Measurements from ENCODE around the gene PALMD.

The PALMD gene

DNA sequence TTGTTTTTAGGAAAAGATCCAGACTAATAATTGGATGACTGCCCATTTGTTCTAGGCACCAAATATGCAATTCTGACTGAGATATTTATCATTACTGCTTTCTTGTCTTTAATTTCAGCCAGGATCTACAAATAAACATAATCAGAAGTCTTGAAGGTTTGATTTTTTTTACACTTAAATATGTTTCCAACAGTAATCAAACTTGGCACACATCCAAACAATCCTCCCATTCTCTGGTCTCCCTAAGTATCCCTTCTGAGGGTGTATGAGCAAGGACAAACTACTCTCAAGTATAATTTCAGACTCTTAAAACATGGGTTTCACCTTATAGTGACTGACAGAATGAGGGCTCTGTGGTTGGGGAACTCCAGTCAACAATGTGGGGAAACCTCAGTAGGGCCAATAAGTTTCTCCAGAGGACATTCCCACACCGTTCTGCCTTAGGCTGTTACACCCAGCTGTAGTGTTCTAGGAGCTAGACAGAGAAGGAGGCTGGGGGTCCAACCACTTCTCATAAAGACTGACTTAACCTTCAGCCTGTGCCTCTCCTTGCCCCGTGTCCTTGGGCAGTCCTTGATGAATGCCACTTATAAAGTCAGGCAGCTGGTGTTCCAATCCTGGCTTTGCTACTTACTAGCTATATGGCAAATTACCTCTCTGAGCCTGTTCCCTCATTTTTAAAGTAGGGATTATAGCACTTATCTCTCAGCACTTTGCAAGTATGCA, 1.5 kb upstream of the PALMD start:
- Histone ChIP-seq H3K9ac (ENCODE audit: low read length in 5 of 5) (peak overlapping the region in 3 of 5 donors; percentile 17 to 99 (median 59)), H3K27me3 (ENCODE audit: control insufficient read depth in 5 of 5, insufficient read depth in 4 of 5, low read length in 5 of 5) (no peaks in the 10 kb centered on the region), H3K4me1 (ENCODE audit: control insufficient read depth in 5 of 5, insufficient read depth in 5 of 5, low read length in 5 of 5) (peaks cover 4 to 23% (median 19%) of the 10 kb centered on the region in 5 donors), H3K36me3 (ENCODE audit: control insufficient read depth in 5 of 5, insufficient read depth in 5 of 5, low read length in 5 of 5) (peaks cover under 1 to 3% (median 2%) of the 10 kb centered on the region in 5 donors), H3K9me3 (ENCODE audit: control insufficient read depth in 5 of 5, low read length in 5 of 5) (no peaks in the 10 kb centered on the region), H3K4me3 (ENCODE audit: low read depth in 1 of 5, low read length in 5 of 5) (peak overlapping the region in 4 of 5 donors; percentile 40 to 80 (median 76)), H3K27ac (ENCODE audit: low read depth, low read length) (peak overlapping the region; percentile 96)

DNA sequence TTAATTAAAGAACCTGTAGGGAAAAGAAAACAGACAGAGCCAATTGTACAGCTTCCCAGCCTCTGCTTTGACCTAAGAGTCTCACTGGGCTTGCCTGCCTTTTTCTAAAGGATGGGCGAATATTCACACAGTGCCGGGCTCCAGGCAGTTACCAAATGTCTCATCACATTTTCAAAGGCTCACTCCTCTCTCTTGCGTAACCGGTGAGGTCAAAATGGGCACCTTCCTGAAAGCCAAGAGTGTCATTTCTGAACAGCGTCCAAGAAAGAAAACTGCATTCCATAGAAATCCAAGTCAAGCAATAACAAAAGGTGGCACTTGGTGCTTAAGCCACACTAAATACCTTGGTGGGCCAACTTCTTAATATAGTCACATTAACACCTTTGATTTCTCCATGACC, 710 bp upstream of the PALMD start:
- H3K27ac ChIP-seq (ENCODE audit: low read depth, low read length), result peak overlapping the region; percentile 96
- H3K27me3 ChIP-seq (ENCODE audit: control insufficient read depth in 5 of 5, insufficient read depth in 4 of 5, low read length in 5 of 5), result no peaks in the 10 kb centered on the region
- H3K9ac ChIP-seq (ENCODE audit: low read length in 5 of 5), result peak overlapping the region in 4 of 5 donors; percentile 17 to 99 (median 21)
- H3K36me3 ChIP-seq (ENCODE audit: control insufficient read depth in 5 of 5, insufficient read depth in 5 of 5, low read length in 5 of 5), result peaks cover 3 to 7% (median 4%) of the 10 kb centered on the region in 5 donors
- no peaks in the 10 kb centered on the region for H3K9me3 ChIP-seq (ENCODE audit: control insufficient read depth in 5 of 5, low read length in 5 of 5)
- peaks cover 4 to 31% (median 27%) of the 10 kb centered on the region in 5 donors for H3K4me1 ChIP-seq (ENCODE audit: control insufficient read depth in 5 of 5, insufficient read depth in 5 of 5, low read length in 5 of 5)
- peak overlapping the region in 4 of 5 donors; percentile 75 to 91 (median 78) for H3K4me3 ChIP-seq (ENCODE audit: low read depth in 1 of 5, low read length in 5 of 5)

- H3K9ac ChIP-seq (ENCODE audit: low read length in 5 of 5), result peak overlapping the region; percentile 83 to 99 (median 95)
- H3K36me3 ChIP-seq (ENCODE audit: control insufficient read depth in 5 of 5, insufficient read depth in 5 of 5, low read length in 5 of 5), result peaks cover 3 to 7% (median 4%) of the 10 kb centered on the region in 5 donors
- H3K27ac ChIP-seq (ENCODE audit: low read depth, low read length), result peak overlapping the region; percentile 96
- no peaks in the 10 kb centered on the region for H3K9me3 ChIP-seq (ENCODE audit: control insufficient read depth in 5 of 5, low read length in 5 of 5)
- no peaks in the 10 kb centered on the region for H3K27me3 ChIP-seq (ENCODE audit: control insufficient read depth in 5 of 5, insufficient read depth in 4 of 5, low read length in 5 of 5)
- H3K4me1 ChIP-seq (ENCODE audit: control insufficient read depth in 5 of 5, insufficient read depth in 5 of 5, low read length in 5 of 5), result peaks cover 4 to 47% (median 43%) of the 10 kb centered on the region in 5 donors
- peak overlapping the region; percentile 75 to 91 (median 80) for H3K4me3 ChIP-seq (ENCODE audit: low read depth in 1 of 5, low read length in 5 of 5)
These were observed 955 bp downstream of the PALMD start for GRCh38 chr1:99646868-99647267.

GRCh38 chr1:99647490-99647889, 1.6 kb downstream of the PALMD start:
- peak overlapping the region; percentile 75 to 91 (median 80) for H3K4me3 ChIP-seq (ENCODE audit: low read depth in 1 of 5, low read length in 5 of 5)
- H3K27ac ChIP-seq (ENCODE audit: low read depth, low read length), result peak overlapping the region; percentile 96
- H3K9ac ChIP-seq (ENCODE audit: low read length in 5 of 5), result peak overlapping the region; percentile 83 to 99 (median 95)
- peaks cover 4 to 52% (median 49%) of the 10 kb centered on the region in 5 donors for H3K4me1 ChIP-seq (ENCODE audit: control insufficient read depth in 5 of 5, insufficient read depth in 5 of 5, low read length in 5 of 5)
- no peaks in the 10 kb centered on the region for H3K27me3 ChIP-seq (ENCODE audit: control insufficient read depth in 5 of 5, insufficient read depth in 4 of 5, low read length in 5 of 5)
- no peaks in the 10 kb centered on the region for H3K9me3 ChIP-seq (ENCODE audit: control insufficient read depth in 5 of 5, low read length in 5 of 5)
- peaks cover 3 to 7% (median 4%) of the 10 kb centered on the region in 5 donors for H3K36me3 ChIP-seq (ENCODE audit: control insufficient read depth in 5 of 5, insufficient read depth in 5 of 5, low read length in 5 of 5)

DNA sequence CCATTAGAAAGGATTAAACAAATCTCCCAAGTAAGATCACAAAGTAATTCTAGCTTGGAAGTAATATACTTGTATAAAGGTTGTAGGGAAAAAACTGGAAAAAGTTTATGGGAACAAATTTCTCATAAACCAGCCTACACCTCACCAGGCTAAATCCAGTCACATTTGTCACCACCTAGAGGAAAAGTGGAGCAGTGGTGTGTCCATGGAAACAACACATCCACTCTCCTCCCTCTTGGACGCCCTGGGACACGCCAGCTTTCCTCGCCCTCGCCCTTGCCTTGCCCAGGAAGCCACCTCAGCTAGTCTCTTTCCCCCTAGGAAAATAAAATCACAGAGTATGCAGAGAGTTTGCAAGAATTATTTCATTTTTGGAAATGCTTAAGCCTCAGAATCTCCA, 2.2 kb downstream of the PALMD start:
- peak overlapping the region; percentile 96 for H3K27ac ChIP-seq (ENCODE audit: low read depth, low read length)
- peak overlapping the region; percentile 75 to 91 (median 80) for H3K4me3 ChIP-seq (ENCODE audit: low read depth in 1 of 5, low read length in 5 of 5)
- H3K36me3 ChIP-seq (ENCODE audit: control insufficient read depth in 5 of 5, insufficient read depth in 5 of 5, low read length in 5 of 5), result peaks cover 3 to 12% (median 4%) of the 10 kb centered on the region in 5 donors
- no peaks in the 10 kb centered on the region for H3K27me3 ChIP-seq (ENCODE audit: control insufficient read depth in 5 of 5, insufficient read depth in 4 of 5, low read length in 5 of 5)
- H3K9me3 ChIP-seq (ENCODE audit: control insufficient read depth in 5 of 5, low read length in 5 of 5), result no peaks in the 10 kb centered on the region
- H3K4me1 ChIP-seq (ENCODE audit: control insufficient read depth in 5 of 5, insufficient read depth in 5 of 5, low read length in 5 of 5), result peaks cover 4 to 58% (median 55%) of the 10 kb centered on the region in 5 donors
- H3K9ac ChIP-seq (ENCODE audit: low read length in 5 of 5), result peak overlapping the region in 4 of 5 donors; percentile 83 to 99 (median 96)

DNA sequence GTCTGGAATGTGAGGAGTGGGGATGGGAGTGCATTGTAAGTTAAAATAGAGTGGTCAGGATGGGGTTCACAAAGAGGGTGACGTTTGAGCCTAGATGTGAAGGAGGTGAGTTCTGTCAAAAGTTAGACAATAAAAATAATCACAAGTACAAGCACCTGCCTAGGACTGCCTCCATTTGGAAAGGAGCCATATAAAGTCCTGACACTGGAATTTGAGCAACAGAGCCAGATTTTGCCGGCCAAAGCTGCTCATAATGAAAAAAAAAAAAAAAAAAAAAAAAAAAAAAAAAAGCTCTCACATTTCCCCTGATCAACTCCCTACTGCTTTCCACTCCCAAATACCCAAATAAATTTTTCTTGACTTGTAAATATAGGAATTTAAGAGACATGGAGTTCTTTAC, 4.1 kb downstream of the PALMD start:
- H3K27ac ChIP-seq (ENCODE audit: low read depth, low read length), result peak overlapping the region; percentile 96
- peaks cover 1 to 58% (median 51%) of the 10 kb centered on the region in 5 donors for H3K4me1 ChIP-seq (ENCODE audit: control insufficient read depth in 5 of 5, insufficient read depth in 5 of 5, low read length in 5 of 5)
- peak overlapping the region; percentile 55 to 91 (median 76) for H3K4me3 ChIP-seq (ENCODE audit: low read depth in 1 of 5, low read length in 5 of 5)

GRCh38 chr1:99650773-99651437, 5.0 kb downstream of the PALMD start:
- no peaks in the 10 kb centered on the region for H3K9me3 ChIP-seq (ENCODE audit: control insufficient read depth in 5 of 5, low read length in 5 of 5)
- H3K27ac ChIP-seq (ENCODE audit: low read depth, low read length), result peak overlapping the region; percentile 96
- H3K4me3 ChIP-seq (ENCODE audit: low read depth in 1 of 5, low read length in 5 of 5), result peak overlapping the region; percentile 13 to 80 (median 75)
- peaks cover 0 to 65% (median 49%) of the 10 kb centered on the region in 5 donors for H3K4me1 ChIP-seq (ENCODE audit: control insufficient read depth in 5 of 5, insufficient read depth in 5 of 5, low read length in 5 of 5)
- peak overlapping the region in 4 of 5 donors; percentile 20 to 99 (median 51) for H3K9ac ChIP-seq (ENCODE audit: low read length in 5 of 5)
- no peaks in the 10 kb centered on the region for H3K27me3 ChIP-seq (ENCODE audit: control insufficient read depth in 5 of 5, insufficient read depth in 4 of 5, low read length in 5 of 5)
- H3K36me3 ChIP-seq (ENCODE audit: control insufficient read depth in 5 of 5, insufficient read depth in 5 of 5, low read length in 5 of 5), result peaks cover 3 to 12% (median 4%) of the 10 kb centered on the region in 5 donors

More for the DNA sequence above, 4.1 kb downstream of the PALMD start:
- Histone ChIP-seq H3K9me3 (ENCODE audit: control insufficient read depth in 5 of 5, low read length in 5 of 5) (no peaks in the 10 kb centered on the region), H3K36me3 (ENCODE audit: control insufficient read depth in 5 of 5, insufficient read depth in 5 of 5, low read length in 5 of 5) (peaks cover 3 to 12% (median 4%) of the 10 kb centered on the region in 5 donors), H3K27me3 (ENCODE audit: control insufficient read depth in 5 of 5, insufficient read depth in 4 of 5, low read length in 5 of 5) (no peaks in the 10 kb centered on the region), H3K9ac (ENCODE audit: low read length in 5 of 5) (peak overlapping the region in 4 of 5 donors; percentile 62 to 99 (median 96))

DNA sequence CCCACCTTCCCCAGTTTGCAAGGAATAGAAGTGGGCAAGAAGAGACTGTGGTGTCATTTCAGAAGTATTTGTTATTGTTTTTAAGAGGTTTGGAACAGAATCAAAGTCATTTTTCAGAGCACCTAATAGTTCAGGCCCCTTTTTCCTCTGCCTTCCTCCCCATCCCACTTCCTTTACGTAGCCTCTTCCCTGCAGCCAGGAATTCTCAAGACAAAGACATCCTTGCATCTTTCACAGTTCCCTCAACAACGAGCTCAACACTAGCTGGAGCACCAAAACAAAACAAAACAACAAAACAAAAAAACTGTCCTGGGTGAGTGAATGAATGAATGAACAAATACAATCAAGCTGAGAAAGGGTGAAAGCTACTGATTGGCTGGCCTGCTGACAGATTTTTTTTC, 7.0 kb downstream of the PALMD start:
- Histone ChIP-seq H3K9ac (ENCODE audit: low read length in 5 of 5) (peak overlapping the region in 3 of 5 donors; percentile 16 to 41 (median 22)), H3K27me3 (ENCODE audit: control insufficient read depth in 5 of 5, insufficient read depth in 4 of 5, low read length in 5 of 5) (no peaks in the 10 kb centered on the region), H3K4me3 (ENCODE audit: low read depth in 1 of 5, low read length in 5 of 5) (peak overlapping the region in 3 of 5 donors; percentile 2 to 40 (median 23)), H3K4me1 (ENCODE audit: control insufficient read depth in 5 of 5, insufficient read depth in 5 of 5, low read length in 5 of 5) (peaks cover 0 to 77% (median 61%) of the 10 kb centered on the region in 5 donors), H3K9me3 (ENCODE audit: control insufficient read depth in 5 of 5, low read length in 5 of 5) (no peaks in the 10 kb centered on the region), H3K36me3 (ENCODE audit: control insufficient read depth in 5 of 5, insufficient read depth in 5 of 5, low read length in 5 of 5) (peaks cover 3 to 16% (median 4%) of the 10 kb centered on the region in 5 donors), H3K27ac (ENCODE audit: low read depth, low read length) (peak overlapping the region; percentile 96)

DNA sequence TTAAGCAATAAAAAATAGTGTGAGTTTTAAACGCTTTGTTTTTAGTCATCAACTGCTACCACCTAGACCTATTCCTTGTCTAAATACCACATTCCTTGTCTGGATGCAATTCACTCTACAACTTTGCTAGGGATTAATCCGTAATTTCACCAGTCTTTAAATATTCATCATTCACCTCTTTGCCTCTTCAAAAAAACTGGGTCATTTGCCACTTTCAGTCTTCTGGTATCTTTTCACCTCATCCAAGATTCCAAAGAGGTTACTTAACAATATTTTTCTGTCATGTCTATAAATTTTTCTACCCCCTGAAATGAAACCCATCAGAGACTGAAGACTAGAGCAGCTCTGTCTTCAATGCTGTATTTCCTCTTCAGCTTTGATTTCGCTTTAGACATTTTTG, 9.5 kb downstream of the PALMD start:
- H3K4me1 ChIP-seq (ENCODE audit: control insufficient read depth in 5 of 5, insufficient read depth in 5 of 5, low read length in 5 of 5), result peaks cover 3 to 82% (median 63%) of the 10 kb centered on the region in 5 donors
- peak overlapping the region in 3 of 5 donors; percentile 7 to 20 (median 11) for H3K4me3 ChIP-seq (ENCODE audit: low read depth in 1 of 5, low read length in 5 of 5)
- no peaks in the 10 kb centered on the region for H3K9me3 ChIP-seq (ENCODE audit: control insufficient read depth in 5 of 5, low read length in 5 of 5)
- peak overlapping the region; percentile 99 for H3K27ac ChIP-seq (ENCODE audit: low read depth, low read length)
- no peak overlapping the region for H3K9ac ChIP-seq (ENCODE audit: low read length in 5 of 5)
- no peaks in the 10 kb centered on the region for H3K27me3 ChIP-seq (ENCODE audit: control insufficient read depth in 5 of 5, insufficient read depth in 4 of 5, low read length in 5 of 5)
- H3K36me3 ChIP-seq (ENCODE audit: control insufficient read depth in 5 of 5, insufficient read depth in 5 of 5, low read length in 5 of 5), result peaks cover 0 to 8% (median 0%) of the 10 kb centered on the region in 5 donors

Data from subcutaneous abdominal adipose tissue (tissue), 5 donors.